HG03520 (cell line): Measurements from ENCODE around the gene PDZD7.

Experiments
- ATAC-seq: cut with Tn5 transposase; IDR thresholded peaks from one replicate; pipeline ENCODE4 v1.9.1; 2021; ENCODE audit warnings: mild to moderate bottlenecking, moderate library complexity; ENCODE audit not compliant: unreplicated experiment

PDZD7 gene

GRCh38 chr10:101020427-101021075, 10.4 kb downstream of the PDZD7 start:
- ATAC-seq = no peak

GRCh38 chr10:101019440-101019703, 11.6 kb downstream of the PDZD7 start:
- ATAC-seq = no peak

GRCh38 chr10:101018600-101019439, 12.1 kb downstream of the PDZD7 start:
- ATAC-seq = no peak

GRCh38 chr10:101018118-101018599, 12.8 kb downstream of the PDZD7 start:
- ATAC-seq = no peak

- no peak for ATAC-seq
These were observed 14.1 kb downstream of the PDZD7 start for GRCh38 chr10:101016814-101017213.

GRCh38 chr10:101015582-101015973, 15.4 kb downstream of the PDZD7 start:
- no peak for ATAC-seq

GRCh38 chr10:101014966-101015581, 15.9 kb downstream of the PDZD7 start:
- ATAC-seq = no peak

- no peak for ATAC-seq
These were observed 16.6 kb downstream of the PDZD7 start for GRCh38 chr10:101014230-101014884.

GRCh38 chr10:101013365-101013825, 17.5 kb downstream of the PDZD7 start:
- ATAC-seq = no peak

GRCh38 chr10:101012525-101013364, 18.2 kb downstream of the PDZD7 start:
- peak; percentile 63 for ATAC-seq

- no peak for ATAC-seq
These were observed 19.2 kb downstream of the PDZD7 start for GRCh38 chr10:101011517-101012423.

- no peak for ATAC-seq
These were observed 20.6 kb downstream of the PDZD7 start for GRCh38 chr10:101010329-101010728.

GRCh38 chr10:101008823-101009423, 22.0 kb downstream of the PDZD7 start:
- no peak for ATAC-seq

GRCh38 chr10:101007915-101008822, 22.8 kb downstream of the PDZD7 start:
- no peak for ATAC-seq

GRCh38 chr10:101007099-101007711, 23.7 kb downstream of the PDZD7 start:
- ATAC-seq = no peak

GRCh38 chr10:101006593-101007098, 24.3 kb downstream of the PDZD7 start:
- no peak for ATAC-seq

- ATAC-seq = no peak
These were observed 24.9 kb downstream of the PDZD7 start for GRCh38 chr10:101005869-101006567.
